Stimulated activated CD8-positive, alpha-beta memory T cell treated with anti-CD3 and anti-CD28 coated beads, Interleukin-4, amount 100 ng/mL, for 4 hours (primary cell): ENCODE measurements around the gene PATL1.
"Not testable (repeated sequence)": the region's sequence is repeated elsewhere in the genome, so short reads cannot be mapped to it uniquely, and the experiment has no call there.

Experiments
- DNase-seq, 2 donors: peaks; one replicate each; pipeline ENCODE4 v3.0.0-alpha.2; 2020; ENCODE audit warnings: low read depth in 2 of 2, low spot score in 1 of 2

PATL1 gene

DNA sequence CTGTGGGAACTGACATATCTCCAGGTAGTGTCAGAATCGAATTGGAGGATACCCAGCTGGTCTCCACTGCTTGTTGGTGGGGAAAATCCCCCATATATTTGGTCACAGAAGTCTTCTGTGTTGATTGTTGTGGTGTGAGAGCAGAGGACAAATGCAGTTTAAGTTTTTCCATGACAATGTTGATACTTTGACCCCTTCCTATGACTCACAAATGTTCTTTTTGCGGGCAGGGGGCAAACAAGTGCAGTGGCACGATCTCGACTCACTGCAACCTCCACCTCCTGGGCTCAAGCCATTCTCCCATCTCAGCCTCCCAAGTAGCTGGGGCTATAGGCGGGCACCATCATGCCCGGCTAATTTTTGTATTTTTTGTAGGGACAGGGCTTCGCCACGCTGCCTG is 7.4 kb upstream of the PATL1 start:
- DNase-seq: no peak

- no peak for DNase-seq
Observed at GRCh38 chr11:59674291-59674690, 5.5 kb upstream of the PATL1 start.

DNA sequence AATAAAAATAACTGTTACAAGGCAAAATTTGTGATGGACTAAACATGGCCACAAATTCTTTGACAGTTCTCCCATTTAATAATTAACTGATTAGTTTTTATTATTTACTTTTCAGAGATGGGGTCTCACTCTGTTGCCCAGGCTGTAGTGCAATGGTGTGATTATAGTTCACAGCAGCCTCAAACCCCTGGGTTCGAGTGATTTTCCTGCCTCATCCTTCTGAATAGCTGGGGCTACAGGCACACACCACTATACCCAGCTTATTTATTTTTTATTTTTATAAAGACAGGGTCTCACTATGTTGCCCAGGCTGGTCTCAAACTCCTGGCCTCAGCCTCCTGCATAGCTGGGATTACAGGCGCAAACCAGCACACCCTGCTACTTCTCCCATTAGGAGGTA is 4.5 kb upstream of the PATL1 start:
- DNase-seq: no peak

DNA sequence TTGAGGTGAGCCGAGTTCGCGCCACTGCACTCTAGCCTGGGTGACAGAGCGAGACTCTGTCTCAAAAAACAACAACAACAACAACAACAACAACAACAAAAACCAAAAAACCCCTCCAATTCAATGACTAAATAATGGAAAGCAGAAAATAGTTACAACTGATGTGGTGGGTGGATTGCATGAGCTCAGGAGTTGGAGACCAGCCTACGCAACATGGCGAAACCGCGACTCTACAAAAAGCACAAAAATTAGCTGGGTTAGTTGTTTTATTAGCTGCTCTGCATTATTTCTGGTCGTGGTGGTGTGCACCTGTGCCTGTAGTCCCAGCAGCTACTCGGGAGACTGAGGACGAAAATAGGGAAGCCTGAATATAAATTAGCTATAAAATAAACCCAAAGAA is 2.6 kb upstream of the PATL1 start:
- no peak for DNase-seq

- DNase-seq: no peak
Observed at GRCh38 chr11:59669611-59670009, 773 bp upstream of the PATL1 start.

- DNase-seq: peak; percentile 57 to 67
Observed at GRCh38 chr11:59668188-59668949, 468 bp downstream of the PATL1 start.

DNA sequence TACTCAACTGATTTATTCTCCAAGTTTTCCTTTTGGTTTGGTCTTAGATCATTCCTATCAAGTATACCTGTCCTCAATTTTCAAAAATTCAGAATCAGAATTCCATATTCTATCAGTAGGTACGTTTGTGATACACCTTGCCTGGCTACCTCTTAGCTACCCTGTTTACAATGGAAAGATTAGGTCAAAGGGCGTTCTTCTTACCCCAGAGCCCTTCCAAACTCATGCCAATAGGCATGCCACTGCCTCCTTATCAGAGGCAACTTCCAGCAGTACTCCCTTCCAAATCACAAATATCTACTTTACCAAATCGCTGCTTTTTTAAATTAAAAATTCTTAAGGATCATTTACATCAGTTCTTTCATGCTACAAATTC is 1.0 kb downstream of the PATL1 start:
- DNase-seq: no peak

GRCh38 chr11:59666969-59667368 is 1.9 kb downstream of the PATL1 start:
- no peak for DNase-seq

DNA sequence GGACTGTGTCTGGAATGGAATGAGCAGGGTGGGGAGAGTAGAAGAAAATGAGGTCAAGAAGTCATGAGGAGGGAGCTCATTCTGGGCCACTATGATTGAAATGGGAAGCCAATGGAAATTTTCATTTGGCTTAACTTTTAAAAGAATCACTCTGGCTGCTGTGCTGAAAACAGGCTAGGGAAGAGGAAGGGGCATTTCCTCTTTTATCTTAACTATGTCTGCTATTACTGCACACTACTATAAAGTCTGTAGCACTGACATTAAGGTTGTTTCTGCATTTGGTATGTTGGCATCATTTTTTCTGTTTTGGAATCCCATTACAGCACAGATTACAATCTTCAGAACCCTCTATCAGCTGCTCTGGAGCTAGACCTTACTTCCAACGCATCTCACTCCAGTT is 8.2 kb downstream of the PATL1 start:
- DNase-seq: no peak

DNA sequence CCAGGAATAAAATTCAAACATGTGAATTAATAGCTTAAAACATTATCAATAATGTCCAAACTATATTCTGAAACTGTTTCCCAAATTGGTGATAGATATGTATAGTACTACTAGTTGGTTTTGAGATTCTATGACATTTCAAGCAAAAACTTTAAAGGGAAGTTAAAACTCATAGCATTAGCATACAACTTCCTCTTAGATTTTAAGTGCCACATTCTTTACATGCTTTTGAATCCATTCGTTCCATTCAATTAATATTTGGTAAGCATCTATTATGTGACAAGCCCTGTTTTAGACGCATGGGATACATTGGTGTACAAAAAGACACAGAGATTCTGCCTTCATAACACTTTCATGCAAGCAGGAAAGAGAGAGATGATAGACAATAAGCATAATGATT is 8.9 kb downstream of the PATL1 start:
- DNase-seq: no peak

DNA sequence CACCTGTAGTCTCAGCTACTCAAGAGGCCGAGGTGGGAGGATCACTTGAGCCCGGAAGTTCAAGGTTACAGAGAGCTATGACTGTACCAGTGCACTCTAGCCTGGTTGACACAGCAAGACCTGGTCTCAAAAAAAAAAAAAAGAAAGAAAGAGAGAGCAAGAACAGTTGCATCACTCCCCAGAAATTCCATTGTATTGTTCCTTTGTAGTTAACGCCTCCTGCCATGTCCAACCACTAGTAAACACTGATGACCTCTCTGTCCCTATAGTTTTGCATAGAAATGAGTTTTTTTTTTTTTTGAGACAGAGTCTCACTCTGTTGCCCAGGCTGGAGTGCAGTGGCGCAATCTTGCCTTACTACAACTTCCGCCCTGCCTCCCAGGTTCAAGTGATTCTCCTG is 10.8 kb downstream of the PATL1 start:
- DNase-seq: no peak

DNA sequence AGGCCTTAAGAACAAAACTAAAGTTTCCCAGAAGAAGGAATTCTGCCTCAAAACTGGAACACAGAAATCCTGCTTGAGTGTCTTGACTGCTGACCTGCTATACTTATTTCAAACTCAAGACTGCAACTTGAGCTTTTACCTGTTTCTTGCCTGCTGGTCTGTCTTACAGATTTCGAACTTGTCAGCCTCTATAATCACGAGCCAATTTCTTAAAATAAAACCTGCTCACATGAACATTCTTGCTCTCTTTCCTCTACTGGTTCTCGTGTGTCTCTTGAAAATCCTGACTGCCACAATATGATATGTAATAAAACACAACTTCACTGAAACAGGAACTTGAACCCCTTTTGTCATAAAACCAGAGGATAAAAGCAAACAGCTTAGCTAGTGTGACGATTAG is 13.9 kb downstream of the PATL1 start:
- no peak for DNase-seq

DNA sequence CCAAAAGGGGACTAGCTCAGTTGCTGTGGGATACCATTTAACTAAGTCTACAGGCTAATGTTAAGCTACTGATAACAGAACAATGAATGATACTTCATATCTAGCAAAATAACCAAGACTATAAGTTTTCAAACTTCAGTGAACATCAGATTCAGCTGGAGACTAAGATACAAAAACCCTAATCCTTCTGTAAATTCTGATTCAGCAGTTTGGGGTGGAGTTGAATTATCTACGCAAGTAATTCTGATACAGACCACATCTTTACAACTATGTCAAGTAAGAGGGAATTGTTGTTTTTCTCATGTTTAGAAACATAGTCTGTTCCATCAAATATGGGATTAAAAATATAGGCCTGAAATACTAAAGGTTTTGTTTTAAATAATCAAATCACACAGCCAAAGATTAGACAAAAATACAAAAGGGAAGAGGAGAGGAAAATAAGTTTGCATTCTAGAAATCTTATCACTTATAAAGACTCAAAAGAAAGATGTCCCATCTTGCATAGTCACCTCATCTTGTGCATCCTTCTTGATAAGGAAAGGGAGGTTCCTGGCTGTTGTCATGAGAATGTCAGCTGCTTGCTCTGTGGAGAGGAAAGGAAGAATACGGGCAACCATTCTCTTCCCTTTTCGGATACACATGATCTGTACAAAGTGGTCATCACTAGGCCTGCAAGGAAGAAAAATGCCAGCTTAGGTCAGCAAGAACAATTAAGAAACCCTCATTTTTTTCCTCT is 21.4 kb downstream of the PATL1 start:
- no peak for DNase-seq

- no peak for DNase-seq
Observed at GRCh38 chr11:59644528-59644927, 24.3 kb downstream of the PATL1 start.

DNA sequence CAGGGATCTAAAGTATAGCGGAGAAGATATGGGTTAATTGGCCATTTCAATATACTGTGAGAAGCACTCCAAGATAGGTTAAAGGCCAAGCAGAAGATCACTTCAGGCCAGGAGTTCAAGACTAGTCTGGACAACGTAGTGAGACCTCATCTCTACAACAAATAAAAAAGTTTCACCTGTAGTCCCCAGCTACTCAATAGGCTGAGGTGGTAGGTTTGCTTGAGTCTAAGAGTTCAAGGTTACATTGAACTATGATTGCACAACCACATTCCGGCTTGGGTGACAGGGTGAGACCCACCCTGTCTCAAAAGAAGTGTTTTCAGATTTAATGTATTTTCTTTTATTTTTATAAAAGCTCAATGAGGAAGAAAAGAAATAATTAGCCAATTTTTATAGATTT is 25.4 kb downstream of the PATL1 start:
- DNase-seq: no peak

- no peak for DNase-seq
Observed at GRCh38 chr11:59641156-59641555, 27.7 kb downstream of the PATL1 start.

GRCh38 chr11:59630493-59630892 is 38.3 kb downstream of the PATL1 start:
- no peak for DNase-seq

DNA sequence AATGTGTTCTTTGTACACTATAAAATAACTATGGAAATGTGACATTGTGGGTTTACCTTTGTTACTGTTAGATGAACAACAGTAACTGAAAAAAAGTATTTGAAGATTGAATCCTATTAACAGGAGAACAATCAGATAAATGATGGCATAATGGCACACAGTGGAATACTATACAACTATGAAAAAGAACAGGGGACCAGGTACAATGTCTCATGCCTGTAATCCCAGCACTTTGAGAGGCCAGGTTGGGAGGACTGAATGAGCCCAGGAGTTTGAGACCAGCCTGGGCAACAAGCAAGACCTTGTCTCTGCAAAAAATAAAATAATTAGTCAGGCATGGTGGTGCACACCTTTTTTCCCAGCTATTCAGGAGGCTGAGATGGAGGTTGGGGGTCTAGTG is 38.8 kb downstream of the PATL1 start:
- DNase-seq: no peak

- DNase-seq: not testable (repeated sequence)
Observed at GRCh38 chr11:59626969-59627368, 41.9 kb downstream of the PATL1 start.

DNA sequence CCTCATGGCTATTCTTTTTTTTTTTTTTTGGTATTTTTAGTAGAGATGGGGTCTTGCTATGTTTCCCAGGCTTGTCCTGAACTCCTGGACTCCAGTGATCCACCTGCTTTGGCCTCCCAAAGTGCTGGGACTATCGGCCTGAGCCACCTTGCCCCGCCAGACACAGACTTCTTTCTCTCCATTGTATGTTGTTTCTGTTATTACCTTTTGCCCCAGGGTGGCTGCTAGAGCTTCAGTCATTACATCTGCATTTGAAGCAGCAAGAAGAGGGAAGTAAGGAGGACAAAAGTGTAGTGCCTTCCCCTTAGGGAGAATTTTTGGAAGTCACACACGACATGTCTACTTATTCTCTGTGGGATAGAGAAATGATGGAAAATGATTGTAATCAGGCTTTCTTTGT is 43.1 kb downstream of the PATL1 start:
- no peak for DNase-seq

GRCh38 chr11:59617876-59618275 is 51.0 kb downstream of the PATL1 start:
- DNase-seq: no peak

DNA sequence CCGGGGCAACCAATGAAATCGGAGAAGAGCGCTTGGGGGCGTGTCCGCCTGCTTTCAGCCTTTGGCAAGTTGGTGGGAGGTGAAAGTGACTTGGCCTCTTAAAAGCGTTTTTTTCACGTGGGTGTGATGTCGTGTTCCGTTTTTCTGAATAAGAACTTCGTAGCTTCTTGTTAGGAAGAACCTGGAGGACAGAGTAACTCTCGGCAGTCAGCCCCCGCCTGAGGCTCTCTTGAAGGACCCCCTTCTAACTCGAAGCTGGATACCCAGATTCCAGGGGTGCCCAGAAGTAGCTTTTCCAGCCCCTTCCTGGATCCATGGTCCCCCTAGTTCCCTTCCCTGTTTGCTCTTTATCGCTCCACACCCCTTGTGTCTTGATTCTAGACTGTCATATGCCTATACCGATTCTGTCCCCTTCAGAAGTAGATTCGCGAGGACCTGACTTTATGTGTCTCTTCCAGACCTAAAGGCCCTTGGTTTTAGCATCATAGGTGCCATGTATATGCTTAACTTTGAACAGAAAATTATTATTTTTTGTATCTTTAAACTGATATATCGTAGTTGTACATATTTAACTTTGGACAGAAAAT is 52.3 kb downstream of the PATL1 start:
- DNase-seq: peak in 1 of 2 donors; percentile 97
